RWPE1 (cell line): Measurements from ENCODE around the gene IGFBP6.

Experiments used
- CTCF ChIA-PET: fragments of 350-600 bp; sonication (Branson Sonifier 250); formaldehyde crosslinking; extraction: SDS; loops from one replicate; lab custom pipeline; 2021; lab: Yijun Ruan, JAX
- POLR2A ChIA-PET: fragments of 400-600 bp; formaldehyde crosslinking; extraction: SDS; loops from one replicate; lab custom pipeline; 2020; ENCODE audit warnings: antibody characterized with exemption; ENCODE audit not compliant: low non-redundant PET; lab: Yijun Ruan, JAX
- DNase-seq: peaks from one replicate; pipeline ENCODE4 v3.0.0; 2012; ENCODE audit warnings: low spot score
- H3K27ac ChIP-seq: fragments of 450-650 bp; 2 replicates; pipeline ENCODE4 v1.5.1; 2017
- TF ChIP-seq, protein P1 (sequence below): fragments of 450-650 bp; conservative IDR thresholded peaks from 2 replicates; pipeline ENCODE4 v1.5.1; 2017; ENCODE audit warnings: low read depth, mild to moderate bottlenecking

The IGFBP6 gene

DNA sequence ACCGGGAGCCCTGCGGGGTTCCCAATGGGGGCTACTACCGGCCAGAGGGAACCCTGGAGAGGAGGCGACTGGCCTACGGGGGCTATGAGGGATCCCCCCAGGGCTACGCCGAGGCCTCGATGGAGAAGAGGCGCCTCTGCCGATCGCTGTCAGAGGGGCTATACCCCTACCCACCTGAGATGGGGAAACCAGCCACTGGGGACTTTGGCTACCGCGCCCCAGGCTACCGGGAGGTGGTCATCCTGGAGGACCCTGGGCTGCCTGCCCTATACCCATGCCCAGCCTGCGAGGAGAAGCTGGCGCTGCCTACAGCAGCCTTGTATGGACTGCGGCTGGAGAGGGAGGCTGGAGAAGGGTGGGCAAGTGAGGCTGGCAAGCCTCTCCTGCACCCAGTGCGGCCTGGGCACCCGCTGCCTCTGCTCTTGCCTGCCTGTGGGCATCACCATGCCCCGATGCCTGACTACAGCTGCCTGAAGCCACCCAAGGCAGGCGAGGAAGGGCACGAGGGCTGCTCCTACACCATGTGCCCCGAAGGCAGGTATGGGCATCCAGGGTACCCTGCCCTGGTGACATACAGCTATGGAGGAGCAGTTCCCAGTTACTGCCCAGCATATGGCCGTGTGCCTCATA lies 37.9 kb upstream of the IGFBP6 start:
- ChIA-PET CTCF (interaction anchor here (0.9 kb wide), 1 partner anchor 39 kb away, joined by 3 read pairs; no protein-coding TSS in a partner anchor), POLR2A (no interaction called here)
- H3K27ac ChIP-seq = peak overlapping the region; percentile 97
- TF ChIP-seq, protein P1, sequence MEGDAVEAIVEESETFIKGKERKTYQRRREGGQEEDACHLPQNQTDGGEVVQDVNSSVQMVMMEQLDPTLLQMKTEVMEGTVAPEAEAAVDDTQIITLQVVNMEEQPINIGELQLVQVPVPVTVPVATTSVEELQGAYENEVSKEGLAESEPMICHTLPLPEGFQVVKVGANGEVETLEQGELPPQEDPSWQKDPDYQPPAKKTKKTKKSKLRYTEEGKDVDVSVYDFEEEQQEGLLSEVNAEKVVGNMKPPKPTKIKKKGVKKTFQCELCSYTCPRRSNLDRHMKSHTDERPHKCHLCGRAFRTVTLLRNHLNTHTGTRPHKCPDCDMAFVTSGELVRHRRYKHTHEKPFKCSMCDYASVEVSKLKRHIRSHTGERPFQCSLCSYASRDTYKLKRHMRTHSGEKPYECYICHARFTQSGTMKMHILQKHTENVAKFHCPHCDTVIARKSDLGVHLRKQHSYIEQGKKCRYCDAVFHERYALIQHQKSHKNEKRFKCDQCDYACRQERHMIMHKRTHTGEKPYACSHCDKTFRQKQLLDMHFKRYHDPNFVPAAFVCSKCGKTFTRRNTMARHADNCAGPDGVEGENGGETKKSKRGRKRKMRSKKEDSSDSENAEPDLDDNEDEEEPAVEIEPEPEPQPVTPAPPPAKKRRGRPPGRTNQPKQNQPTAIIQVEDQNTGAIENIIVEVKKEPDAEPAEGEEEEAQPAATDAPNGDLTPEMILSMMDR = no peak
- DNase-seq = no peak

DNA sequence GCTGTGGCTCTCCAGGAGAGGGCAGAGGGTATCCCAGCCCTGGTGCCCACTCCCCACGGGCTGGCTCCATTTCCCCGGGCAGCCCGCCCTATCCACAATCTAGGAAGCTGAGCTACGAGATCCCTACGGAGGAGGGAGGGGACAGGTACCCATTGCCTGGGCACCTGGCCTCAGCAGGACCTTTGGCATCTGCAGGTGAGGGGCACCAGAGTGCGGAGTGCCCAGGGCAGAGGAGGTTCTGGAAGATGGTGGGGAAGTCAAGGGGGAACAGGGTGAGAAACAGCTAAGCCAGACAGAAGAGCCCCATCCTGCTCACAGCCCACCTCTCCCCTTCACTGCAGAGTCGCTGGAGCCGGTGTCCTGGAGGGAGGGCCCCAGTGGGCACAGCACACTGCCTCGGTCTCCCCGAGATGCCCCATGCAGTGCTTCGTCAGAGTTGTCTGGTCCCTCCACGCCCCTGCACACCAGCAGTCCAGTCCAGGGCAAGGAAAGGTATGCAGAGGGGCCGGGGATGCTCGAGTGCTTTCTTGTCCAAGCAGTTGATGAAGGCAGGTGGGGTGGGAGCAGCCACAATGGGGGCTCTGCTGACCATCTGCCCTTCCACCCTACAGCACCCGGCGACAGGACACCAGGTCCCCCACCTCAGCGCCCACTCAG lies 37.3 kb upstream of the IGFBP6 start:
- H3K27ac ChIP-seq = peak overlapping the region; percentile 97
- POLR2A ChIA-PET = no interaction called here
- TF ChIP-seq, protein P1 = no peak
- no peak for DNase-seq
- CTCF ChIA-PET = interaction anchor here (1.0 to 2.5 kb wide), 2 partner anchors 11 to 39 kb away, joined by 3 to 18 read pairs; no protein-coding TSS in a partner anchor

DNA sequence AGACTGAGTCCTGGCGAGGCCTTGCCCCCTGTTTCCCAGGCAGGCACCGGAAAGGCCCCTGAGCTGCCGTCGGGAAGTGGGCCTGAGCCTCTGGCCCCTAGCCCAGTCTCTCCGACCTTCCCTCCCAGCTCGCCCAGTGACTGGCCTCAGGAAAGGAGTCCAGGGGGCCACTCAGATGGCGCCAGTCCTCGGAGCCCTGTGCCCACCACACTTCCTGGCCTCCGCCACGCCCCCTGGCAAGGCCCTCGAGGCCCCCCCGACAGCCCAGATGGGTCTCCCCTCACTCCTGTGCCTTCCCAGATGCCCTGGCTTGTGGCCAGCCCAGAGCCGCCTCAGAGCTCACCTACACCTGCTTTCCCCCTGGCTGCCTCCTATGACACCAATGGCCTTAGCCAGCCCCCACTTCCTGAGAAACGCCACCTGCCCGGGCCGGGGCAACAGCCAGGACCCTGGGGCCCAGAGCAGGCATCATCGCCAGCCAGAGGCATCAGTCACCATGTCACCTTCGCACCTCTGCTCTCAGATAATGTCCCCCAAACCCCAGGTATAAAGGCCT lies 36.7 kb upstream of the IGFBP6 start:
- TF ChIP-seq, protein P1 = no peak
- peak overlapping the region; percentile 97 for H3K27ac ChIP-seq
- CTCF ChIA-PET = interaction anchor here (0.7 to 2.5 kb wide), 5 partner anchors 8 to 109 kb away, joined by 3 to 18 read pairs (median 4); no protein-coding TSS in a partner anchor
- POLR2A ChIA-PET = no interaction called here
- DNase-seq = no peak

DNA sequence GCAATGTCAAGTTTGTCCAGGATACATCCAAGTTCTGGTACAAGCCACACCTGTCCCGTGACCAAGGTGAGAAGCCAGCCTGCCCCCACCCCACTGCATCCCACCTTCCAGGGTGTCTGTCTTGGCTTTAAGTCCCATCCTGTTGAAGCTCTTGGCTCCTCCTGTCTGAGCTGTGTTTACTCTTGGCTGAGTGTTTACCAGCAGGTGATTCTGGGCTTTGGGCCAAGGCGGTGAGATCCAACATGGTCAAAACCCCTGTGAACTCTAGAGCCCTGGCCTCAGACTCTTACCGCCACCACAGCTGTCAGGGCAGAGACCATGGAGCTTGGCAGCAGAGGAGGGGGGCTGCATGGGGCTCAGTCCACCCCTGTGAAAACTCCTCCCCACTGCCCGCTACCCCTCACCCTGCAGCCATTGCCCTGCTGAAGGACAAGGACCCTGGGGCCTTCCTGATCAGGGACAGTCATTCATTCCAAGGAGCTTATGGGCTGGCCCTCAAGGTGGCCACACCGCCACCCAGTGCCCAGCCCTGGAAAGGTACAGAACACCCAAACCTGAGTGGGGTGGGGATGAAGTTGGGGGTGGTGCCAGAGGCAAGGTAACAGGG lies 36.0 kb upstream of the IGFBP6 start:
- CTCF ChIA-PET = interaction anchor here (0.7 to 2.5 kb wide), 4 partner anchors 8 to 109 kb away, joined by 3 to 18 read pairs (median 5); no protein-coding TSS in a partner anchor
- DNase-seq = no peak
- H3K27ac ChIP-seq = peak overlapping the region; percentile 97
- TF ChIP-seq, protein P1 = no peak; the same call in 1 of the 2 replicates
- POLR2A ChIA-PET = interaction anchor here (0.6 kb wide), 1 partner anchor 820 kb away, joined by 3 read pairs; no protein-coding TSS in a partner anchor

DNA sequence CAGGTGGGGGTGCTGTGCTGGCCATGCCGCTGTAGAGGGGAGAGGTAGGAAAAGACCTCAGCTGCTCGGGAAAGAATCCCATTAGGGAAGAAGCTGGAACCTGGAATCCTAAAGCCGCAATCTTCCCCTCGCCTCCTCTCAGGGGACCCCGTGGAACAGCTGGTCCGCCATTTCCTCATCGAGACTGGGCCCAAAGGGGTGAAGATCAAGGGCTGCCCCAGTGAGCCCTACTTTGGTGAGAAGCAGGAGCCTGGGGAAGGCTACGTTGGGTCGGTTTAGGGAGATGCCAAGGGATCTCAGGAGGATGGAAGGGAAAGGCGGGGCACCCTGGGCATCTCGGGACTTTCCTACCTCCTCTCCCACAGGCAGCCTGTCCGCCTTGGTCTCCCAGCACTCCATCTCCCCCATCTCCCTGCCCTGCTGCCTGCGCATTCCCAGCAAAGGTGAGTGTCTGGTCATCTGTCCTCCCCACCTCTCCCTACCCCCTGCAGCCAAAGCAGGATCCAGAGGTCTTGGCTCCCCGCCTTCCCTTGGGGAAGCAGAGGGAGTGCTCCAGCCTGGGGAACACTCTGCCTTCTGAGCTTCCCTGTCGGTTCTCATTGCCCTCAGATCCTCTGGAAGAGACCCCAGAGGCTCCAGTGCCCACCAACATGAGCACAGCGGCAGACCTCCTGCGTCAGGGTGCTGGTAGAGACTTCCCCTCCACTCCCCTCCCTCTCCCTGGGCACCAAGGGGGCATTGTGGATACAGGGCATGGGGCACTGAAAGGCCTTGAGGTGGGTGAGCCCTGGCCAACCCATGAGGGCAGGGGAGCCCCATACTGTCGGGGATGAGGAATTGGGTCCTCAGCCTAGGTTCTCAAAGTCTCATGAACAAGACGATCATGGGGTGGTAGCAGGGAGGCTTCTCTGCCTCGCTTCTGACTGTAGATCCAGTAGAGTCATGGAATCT lies 35.2 kb upstream of the IGFBP6 start:
- ChIA-PET CTCF (interaction anchor here (1.5 to 2.5 kb wide), 3 partner anchors 9 to 37 kb away, joined by 4 to 18 read pairs (median 6); no protein-coding TSS in a partner anchor), POLR2A (interaction anchor here (0.6 kb wide), 1 partner anchor 820 kb away, joined by 3 read pairs; no protein-coding TSS in a partner anchor)
- TF ChIP-seq, protein P1 = no peak
- peak overlapping the region; percentile 97 for H3K27ac ChIP-seq
- no peak for DNase-seq
